Skin of body (tissue), 2 donors: Measurements from ENCODE around the gene CDC42SE2. TPM values are rescaled to one million over a fixed set of nuclear protein-coding genes. Genes with fewer than 3 reads are reported as not detected.
A peak's percentile ranks its signal among the peaks of the same experiment; 100 is the strongest.
"Not testable (repeated sequence)": the region's sequence is repeated elsewhere in the genome, so short reads cannot be mapped to it uniquely, and the experiment has no call there.

Experiments used
- DNase-seq: peaks from one replicate; lab custom pipeline; 2025; lab: John Stamatoyannopoulos, UW
- total RNA-seq: library from RNA; depleted of rRNA; stranded (reverse); fragments of >200 nt; gene quantifications from one replicate; pipeline ENCODE4 v1.2.3, GENCODE V29; 2014

The CDC42SE2 gene
- total RNA-seq, 1 donor from 2014 or later: 29.9 TPM

DNA sequence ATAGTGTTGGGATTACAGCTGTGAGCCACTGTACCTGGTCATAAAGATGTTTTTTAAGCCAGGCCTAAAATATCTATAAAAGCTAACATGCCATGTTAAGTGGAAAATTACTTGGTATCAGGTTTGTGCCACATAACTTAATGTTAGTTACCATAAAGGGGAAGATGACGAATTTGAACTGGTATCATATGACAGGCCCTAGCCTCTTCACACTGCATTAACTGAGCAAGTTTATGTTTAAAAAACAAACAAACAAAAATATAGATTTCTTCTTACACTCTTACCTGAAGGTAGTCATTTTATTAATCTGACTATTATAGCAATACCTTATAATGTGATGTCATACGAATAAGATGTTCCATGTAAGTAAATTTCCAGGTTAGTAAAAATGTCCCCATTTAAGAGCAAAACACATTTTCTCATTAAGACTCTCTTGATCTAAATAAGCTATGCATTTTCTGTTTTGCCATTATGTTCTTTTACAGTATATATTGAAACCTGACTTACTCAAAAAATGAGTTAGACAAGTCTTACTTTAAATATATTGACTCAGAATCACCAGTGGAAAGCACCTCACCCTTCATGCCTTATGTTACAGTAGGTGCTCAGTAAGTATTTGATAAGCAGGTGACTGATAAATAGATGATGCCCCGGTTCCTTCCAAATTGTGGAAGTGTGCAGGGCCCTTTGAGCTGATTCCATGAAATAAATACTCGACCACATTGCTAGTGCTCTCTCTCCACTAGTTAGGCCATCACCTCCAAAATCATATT lies 125.4 kb downstream of the CDC42SE2 start:
- DNase-seq: no peak

DNA sequence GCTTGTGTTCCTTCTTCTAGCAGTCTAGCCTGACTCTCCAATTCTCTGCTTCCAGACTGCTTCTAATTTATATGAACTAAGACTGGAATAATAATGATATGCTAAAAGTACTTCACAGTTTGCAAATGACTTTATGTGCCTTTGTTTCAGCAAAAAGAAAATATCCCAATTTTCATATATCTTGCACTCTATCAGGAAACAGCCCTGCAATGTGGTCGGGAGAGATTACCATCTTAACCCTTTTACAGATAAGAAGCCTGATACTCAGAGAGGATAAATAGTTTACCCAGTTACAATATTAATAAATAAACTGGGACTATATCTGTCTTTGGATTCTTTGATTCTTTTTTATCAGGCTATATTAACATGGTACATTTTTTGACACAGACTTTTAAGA lies 126.0 kb downstream of the CDC42SE2 start:
- no peak for DNase-seq

DNA sequence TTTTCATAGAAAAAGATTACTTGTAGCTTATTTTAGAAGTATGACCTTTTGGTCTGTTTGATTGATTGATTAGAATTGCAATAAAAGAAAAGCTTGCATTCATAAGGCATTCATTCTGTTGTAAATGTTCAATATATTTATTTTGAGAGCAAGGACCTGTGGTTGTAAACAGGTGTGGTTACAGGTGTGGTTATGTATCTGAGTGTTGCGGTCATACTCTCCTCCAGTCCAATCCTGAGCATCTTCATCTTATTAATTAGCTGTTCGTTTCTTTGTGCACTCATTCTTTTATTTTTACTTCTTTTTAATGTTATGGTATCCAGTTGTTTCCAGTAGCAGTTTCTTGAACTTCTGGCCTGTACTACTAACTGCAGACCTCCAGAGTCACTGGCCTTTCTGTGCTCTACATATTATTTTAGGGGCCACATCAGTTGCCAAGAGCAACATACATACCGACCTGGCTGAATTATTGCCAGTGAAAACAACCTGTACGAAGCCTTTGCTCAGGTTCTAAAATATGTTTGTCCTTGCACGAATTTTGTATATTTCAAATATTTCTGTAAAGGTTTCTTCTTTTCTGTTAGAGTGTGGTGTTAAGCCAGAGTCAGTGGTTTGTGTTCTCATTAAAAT lies 128.7 kb downstream of the CDC42SE2 start:
- DNase-seq: no peak

DNA sequence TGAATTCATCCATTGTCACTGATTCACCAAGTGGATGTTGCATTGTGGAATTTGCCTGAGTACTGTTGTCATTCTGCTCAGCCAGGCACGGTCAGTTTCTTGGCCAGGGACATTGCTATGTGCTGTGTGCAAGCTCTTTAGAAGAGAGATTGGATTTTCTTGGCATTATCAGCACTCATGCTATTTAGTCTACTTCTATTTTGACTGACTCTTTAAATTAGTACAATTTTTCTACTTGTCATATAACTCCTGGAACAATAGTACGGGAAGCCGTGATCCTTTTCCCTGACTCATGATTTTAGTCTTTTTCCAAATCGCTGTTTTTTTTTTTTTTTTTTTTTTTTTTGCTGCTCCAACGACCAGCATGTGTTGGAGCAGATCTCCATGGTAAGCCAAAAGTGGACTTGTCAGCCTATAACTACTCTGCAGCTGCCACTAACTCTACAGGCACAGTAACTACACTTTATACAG lies 129.7 kb downstream of the CDC42SE2 start:
- no peak for DNase-seq

DNA sequence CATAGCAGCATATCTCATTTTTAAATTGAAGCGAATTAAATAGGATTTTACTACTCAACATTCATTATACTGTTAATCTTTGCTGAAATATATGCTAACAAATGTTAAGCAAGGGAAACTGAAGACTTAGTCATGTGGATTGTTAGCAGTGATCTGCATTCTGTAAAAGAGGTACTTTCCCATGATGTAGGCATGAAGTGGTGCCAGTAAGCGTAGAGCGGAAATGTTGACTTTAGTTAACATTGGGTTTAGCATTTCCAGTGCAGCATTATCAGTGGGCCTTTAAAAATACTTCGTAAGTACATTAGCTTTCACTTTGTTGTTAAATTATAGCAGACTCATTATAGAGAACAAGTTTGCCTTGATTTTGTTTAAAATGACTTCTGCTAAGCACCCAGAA lies 130.3 kb downstream of the CDC42SE2 start:
- DNase-seq: no peak

DNA sequence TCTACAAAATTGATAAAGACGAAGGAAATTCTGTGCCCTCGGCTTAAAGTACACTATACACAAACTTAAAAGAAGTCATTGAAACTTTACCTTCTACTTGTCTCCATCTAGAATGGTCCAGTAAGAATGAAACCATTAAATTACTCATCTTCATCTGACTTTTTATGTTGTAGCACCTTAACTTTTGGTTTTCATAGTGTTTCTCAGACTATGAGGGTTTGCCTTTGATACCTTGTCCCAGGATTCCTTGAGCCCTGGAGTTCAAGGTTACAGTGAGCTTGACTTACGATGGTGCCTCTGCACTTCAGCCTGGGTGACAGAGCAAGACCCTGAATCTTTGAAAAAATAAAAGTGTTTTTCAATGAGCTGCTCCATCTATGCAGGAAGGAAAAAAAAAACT lies 132.2 kb downstream of the CDC42SE2 start:
- no peak for DNase-seq

DNA sequence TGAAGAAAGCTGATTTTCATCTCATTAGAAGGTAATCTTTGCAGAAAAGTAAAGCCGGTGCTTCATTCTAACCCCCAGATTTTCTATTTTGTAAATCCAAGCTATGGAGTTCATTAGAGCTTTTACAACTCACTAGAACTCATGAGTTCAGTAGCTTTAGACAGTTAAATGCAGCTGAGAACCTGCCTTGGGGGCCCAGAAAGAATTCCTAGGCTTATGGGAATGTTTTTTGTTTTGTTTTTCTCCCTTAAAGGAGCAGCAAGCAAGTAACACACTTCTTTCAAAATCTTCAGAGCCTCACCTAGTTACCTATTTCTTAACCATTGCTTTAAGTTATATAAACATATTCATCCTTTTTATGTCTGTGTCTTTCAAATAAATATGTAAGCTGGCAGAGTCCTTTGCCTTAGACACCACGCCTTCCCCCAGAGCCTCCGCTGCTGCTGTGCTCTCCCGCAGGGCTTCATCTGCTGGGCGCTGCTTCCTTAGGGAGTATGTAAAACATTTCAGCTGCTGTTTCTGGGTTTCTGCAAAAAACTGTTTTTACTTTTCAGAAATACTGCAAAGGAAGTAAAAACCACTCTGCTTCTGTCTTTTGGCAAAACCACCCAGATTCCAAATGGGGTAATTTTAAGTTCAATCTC lies 132.9 kb downstream of the CDC42SE2 start:
- DNase-seq: no peak

DNA sequence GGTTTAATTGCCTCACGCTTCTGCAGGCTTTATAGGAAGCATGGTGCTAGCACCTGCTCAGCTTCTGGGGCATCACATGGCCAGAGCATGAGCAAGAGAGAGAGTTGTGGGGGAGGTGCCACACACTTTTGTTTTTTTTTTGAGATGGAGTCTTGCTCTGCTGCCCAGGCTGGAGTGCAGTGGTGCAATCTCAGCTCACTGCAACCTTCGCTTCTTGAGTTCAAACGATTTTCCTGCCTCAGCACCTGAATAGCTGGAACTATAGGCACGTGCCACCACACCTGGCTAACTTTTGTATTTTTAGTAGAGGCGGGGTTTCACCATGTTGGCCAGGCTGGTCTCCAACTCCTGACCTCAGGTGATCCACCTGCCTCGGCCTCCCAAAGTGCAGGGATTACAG lies 135.2 kb downstream of the CDC42SE2 start:
- DNase-seq: not testable (repeated sequence)

DNA sequence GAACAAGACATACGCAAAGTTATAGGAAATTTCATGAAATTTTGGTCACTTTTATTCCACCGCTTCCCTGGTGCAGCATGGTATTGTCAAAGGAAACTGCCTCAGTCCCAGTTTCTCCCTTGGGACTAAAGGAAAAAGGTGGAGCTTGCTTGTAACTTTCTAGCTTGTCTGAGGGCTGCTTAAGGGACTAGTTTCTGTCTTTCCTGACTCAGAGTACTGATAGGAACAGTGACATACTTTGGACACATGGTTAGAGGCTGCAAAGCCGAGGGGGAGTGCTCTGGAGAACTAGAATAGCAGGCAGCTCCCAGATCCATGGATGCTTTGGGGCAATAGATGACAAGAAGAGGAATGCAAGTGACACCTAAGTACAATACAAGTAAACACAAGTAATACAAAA lies 136.7 kb downstream of the CDC42SE2 start:
- no peak for DNase-seq

DNA sequence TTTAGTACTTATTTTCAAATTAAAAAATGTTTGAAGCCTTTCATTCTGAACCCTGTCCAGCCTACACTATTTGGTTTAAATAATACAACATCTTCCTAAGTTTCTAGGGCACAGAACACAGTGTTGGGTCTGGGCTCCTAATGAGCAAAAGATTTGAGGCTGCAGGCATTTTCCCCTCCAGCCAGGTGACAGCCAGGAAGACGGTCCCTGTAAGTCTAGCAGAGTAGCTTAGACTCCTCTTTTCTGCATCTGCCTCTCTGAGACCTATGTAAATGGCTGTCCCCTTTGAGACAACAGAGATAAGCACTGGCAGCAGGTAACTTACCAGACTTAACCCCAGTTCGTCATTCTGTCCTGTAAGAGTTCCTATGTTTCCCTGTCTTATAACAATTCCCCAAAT lies 141.8 kb downstream of the CDC42SE2 start:
- no peak for DNase-seq

DNA sequence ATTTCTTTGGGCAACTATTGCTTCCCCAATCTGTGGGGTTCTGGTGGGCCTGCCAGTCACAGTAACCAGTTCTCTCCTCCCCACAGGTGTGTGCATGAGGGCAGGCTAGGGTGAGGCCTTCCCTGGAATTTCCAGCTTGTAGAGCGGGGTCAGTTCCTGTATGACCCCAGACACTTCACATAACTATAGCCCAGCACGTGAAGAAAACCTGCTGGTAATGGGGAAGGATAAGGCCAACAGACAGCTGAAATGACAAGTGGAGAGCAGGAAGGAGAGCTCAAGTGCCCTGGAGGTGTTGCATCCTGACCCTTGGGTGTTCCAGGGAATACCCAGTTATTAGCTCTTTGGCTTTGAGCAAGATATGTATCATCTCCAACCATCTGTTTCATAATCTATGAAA lies 142.2 kb downstream of the CDC42SE2 start:
- DNase-seq: no peak

DNA sequence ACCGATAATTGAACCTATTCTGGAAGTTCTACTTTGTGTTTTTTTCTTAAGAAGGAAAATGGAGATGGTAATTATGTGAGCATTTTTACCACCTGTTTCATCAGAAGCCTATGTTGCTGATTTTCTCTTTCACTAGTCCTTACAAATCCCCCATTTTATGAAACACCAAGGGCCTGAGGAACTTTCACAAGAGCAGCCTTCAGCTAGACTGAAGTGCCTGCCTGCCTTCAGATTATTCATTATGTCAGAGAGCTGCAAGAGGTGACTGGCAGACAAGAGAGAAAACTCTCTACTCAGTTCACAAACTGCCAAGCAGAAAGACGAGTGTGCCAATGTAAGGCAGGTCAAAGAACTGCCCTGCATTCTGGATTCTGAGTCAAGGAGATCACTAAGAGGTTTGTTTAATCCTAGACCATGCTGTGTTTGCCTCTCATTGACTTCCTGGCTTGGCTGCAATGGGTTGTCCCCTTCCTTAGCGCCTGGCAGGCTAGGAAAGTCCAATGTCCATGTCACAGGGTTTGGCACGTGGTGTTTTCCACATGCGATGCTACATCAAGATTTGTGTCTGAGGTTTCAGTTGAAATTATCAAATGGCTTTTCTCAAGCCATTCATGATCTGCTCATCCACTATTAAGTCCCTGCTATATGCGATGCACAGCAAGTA lies 143.3 kb downstream of the CDC42SE2 start:
- DNase-seq: no peak

DNA sequence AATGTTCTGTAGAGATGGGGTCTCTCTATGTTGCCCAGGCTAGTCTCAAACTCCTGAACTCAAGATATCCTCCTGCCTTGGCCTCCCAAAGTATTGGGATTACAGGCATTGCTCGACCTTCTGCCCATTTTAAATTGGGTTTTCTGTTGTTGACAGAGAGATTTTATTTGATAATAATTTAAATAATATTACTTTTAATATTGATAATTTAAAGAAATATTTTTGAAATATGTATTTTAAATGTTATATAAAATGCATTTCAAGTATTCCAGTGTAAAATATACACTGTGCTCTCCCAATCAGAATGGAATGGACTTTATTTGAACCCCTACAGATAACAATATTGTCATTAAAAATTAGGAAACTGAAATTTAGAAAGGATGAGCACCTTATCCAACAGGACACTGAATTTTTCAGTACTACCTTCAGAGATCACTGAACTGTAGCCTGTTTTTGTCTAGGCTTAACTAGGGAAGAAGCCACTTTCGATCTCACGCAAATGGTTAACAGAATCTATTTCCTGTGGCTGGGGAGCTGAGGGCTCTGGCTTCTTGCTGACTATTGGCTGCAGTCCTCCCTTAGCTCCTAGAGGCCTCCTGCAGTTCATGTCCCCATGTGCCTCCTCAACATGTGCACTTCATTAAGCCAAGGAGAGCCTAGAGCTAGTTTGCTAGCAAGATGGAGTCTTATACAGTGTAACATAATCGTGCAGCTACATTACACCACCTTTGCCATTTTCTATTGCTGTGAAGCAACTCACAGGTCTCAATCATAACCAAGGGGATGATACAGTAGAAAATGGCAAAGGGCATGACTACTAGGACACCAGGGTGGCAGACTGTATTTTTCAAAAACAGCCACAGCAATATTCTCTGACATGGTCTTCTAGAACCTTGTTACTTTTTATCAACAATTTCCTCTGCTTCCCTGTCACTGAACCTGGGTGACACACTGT lies 150.0 kb downstream of the CDC42SE2 start:
- DNase-seq: peak; percentile 37

DNA sequence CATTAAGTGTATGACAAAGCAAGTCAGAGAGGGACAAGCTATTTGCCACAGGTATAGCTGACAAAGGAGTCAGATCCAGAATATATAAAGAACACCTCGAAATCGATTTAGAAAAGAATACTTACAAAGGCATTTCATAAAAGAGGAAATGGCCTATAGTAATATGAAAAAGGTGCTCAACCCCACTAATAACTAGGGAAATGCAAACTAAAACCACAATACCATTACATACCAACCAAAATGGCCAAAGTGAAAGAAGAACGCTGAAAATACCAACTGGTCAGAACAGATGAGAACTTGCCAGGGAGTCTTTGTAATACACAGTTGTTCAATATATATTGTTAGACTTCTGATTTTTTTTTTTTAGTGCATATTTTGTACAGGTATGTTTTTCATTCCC lies 152.9 kb downstream of the CDC42SE2 start:
- DNase-seq: no peak

DNA sequence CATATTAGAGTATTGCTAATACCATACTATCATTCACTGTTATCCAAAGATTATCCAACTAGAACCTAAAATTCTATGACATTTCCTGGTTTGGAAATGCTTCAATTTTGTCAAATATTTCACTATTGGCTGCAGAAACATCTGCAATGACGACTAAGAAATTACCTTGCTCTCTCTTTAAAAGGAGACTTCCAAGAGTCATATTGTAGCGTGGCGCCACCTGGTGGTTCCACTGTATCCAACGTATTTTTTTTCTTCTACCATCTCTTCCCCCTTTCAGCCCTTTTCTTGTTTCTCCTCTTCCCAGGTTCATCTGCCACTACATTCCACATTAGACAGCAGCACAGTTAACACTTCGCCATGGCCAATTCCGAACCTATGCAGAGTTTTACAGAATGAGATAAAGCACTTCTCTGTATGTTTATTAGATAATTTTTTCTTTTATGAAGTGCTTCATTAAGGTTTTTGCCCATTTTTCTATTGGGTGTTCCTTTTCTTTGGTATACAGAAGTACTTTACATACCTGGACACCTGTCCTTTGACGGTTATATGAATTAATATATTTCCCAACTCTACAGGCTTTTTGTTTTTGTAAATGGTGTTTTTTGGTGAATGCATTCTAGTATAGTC lies 153.5 kb downstream of the CDC42SE2 start:
- peak; percentile 21 for DNase-seq

DNA sequence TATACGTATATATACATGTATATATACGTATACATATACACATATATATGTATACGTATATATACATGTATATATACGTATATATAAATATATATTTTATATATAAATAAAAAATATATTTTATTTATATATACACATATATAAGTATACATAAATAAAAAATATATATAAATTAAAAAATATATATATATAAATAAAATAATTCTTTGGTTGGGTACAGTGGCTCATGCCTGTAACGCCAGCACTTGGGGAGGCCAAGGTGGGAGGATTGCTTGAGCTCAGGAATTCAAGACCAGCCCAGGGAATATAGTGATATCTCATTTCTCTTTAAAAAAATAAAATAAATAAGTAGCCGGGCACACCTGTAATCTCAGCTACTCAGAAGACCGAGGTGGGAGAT lies 155.0 kb downstream of the CDC42SE2 start:
- DNase-seq: no peak

DNA sequence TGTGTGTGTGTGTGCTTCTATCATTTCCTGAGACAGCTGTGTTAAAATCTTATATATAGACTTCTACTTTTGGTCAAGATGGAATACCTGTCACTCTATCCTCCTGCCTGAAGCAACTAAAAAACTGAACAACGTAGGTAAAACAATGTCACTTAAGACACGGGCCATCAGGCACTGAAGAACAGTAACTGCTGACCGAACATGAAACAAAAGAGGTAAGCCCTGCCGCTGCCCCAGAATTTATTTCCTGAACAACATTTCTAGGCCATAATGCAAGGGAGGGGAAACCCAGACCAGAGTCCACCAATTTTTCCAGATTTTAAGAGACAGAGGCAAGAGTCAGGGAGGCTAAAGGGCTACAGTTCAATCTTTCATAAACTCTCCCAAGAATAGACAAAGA lies 156.0 kb downstream of the CDC42SE2 start:
- no peak for DNase-seq

DNA sequence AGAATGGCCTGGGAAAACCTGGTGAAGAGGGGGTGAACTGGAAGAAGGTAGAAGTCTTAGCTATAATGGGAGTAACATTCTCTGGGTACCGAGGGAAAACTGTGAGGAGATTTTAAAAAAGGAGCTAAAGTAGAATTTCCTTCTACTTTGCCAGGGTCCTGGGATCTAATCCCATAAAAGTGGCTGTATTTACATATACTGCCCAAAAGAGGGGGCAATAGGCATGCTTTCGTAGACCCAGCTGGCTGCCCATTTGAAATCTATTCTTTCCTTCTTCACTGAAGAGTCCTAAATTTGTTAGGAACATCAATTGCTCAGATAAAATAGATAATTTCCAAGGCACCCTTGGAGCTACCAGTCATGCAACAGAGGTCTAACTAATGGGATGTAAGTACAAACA lies 159.2 kb downstream of the CDC42SE2 start:
- DNase-seq: no peak

DNA sequence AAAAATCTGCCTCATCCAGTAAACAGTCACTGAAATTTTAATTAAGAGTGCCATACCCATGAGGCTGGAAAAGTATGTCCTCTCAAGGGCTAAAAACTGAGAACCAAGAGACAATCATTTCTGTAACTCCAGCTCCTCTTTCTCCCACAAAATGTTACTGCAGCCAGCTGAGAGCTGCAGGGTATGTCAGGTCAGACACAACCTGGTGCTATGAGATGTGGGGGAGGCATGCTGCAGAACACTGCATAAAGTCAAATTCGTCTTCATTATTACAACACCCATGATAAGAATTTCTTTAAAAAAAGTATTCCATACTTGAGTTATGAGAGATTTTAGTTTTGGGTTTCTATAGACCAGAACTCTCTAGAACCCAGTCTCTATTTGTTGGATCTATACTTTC lies 162.2 kb downstream of the CDC42SE2 start:
- DNase-seq: no peak

DNA sequence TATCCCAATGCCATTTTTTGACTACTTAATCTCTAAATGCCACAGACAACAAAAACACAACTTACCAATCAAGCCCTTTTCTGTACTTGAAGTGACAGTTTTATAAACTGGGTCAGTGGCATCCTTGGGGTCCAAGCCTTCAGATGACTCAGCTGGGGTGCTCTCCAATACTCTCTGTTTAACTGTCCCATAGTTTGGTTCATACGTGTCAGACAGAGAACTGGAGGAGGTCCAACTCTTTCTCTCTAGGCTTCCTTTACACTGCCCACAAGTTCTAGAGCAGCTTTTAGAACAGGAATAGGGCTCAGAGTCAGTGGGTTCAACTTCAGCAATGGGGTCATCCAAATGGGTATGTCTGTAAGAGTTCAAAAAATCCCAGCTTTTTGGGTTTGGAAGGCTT lies 166.9 kb downstream of the CDC42SE2 start:
- DNase-seq: no peak
